H9 (cell line): ENCODE data around the gene LGR5. TPM values are rescaled to one million over a fixed set of nuclear protein-coding genes. Genes with fewer than 3 reads are reported as not detected.

Experiments
- DNase-seq: peaks from one replicate; pipeline ENCODE4 v3.0.0-alpha.2; 2017
- H2AFZ ChIP-seq: one replicate; pipeline ENCODE4 v1.6.1; 2013; ENCODE audit warnings: mild to moderate bottlenecking, low read length, control low read depth, moderate library complexity
- H2AK5ac ChIP-seq: 2 replicates; pipeline ENCODE4 v1.6.1; 2013; ENCODE audit warnings: low read length, control low read depth, mixed read lengths; ENCODE audit not compliant: insufficient read length
- H2BK120ac ChIP-seq: one replicate; pipeline ENCODE4 v1.6.1; 2013; ENCODE audit warnings: low read depth, mild to moderate bottlenecking, low read length, control low read depth, inconsistent platforms; ENCODE audit not compliant: poor library complexity, severe bottlenecking
- H2BK12ac ChIP-seq: 2 replicates; pipeline ENCODE4 v1.6.1; 2013; ENCODE audit warnings: low read length, control low read depth, mixed read lengths, low read depth; ENCODE audit not compliant: insufficient read length
- H2BK15ac ChIP-seq: 2 replicates; pipeline ENCODE4 v1.6.1; 2013; ENCODE audit warnings: low read depth, low read length, control low read depth
- H2BK20ac ChIP-seq: one replicate; pipeline ENCODE4 v1.6.1; 2013; ENCODE audit warnings: low read depth, mild to moderate bottlenecking, low read length, control low read depth, inconsistent platforms; ENCODE audit not compliant: poor library complexity, severe bottlenecking
- H2BK5ac ChIP-seq: 2 replicates; pipeline ENCODE4 v1.6.1; 2013; ENCODE audit warnings: low read length, control low read depth, mixed read lengths; ENCODE audit not compliant: insufficient read length
- H3K14ac ChIP-seq: 2 replicates; pipeline ENCODE4 v1.6.1; 2013; ENCODE audit warnings: low read length, control low read depth; ENCODE audit not compliant: insufficient read depth
- H3K18ac ChIP-seq: 2 replicates; pipeline ENCODE4 v1.6.1; 2013; ENCODE audit warnings: low read depth, mild to moderate bottlenecking, mixed read lengths, low read length, control low read depth; ENCODE audit not compliant: insufficient read length
- H3K23ac ChIP-seq: 2 replicates; pipeline ENCODE4 v1.6.1; 2013; ENCODE audit warnings: low read length, control low read depth, mixed read lengths, low read depth; ENCODE audit not compliant: insufficient read length
- H3K23me2 ChIP-seq: 2 replicates; pipeline ENCODE4 v1.6.1; 2013; ENCODE audit warnings: low read depth, mild to moderate bottlenecking, mixed read lengths, low read length, control low read depth; ENCODE audit not compliant: insufficient read length, poor library complexity, severe bottlenecking
- H3K27ac ChIP-seq: 2 replicates; pipeline ENCODE4 v1.5.1; 2013; ENCODE audit warnings: low read length, control low read depth, mixed read lengths, low read depth; ENCODE audit not compliant: insufficient read length
- H3K27me3 ChIP-seq: 2 replicates; pipeline ENCODE4 v1.6.1; 2013; ENCODE audit warnings: low read length, control low read depth, inconsistent platforms; ENCODE audit not compliant: insufficient read depth
- H3K4ac ChIP-seq: 2 replicates; pipeline ENCODE4 v1.6.1; 2013; ENCODE audit warnings: low read depth, mild to moderate bottlenecking, control low read depth, inconsistent platforms, low read length, moderate library complexity
- H3K4me1 ChIP-seq: 2 replicates; pipeline ENCODE4 v1.6.1; 2013; ENCODE audit warnings: low read length, control low read depth, inconsistent platforms; ENCODE audit not compliant: insufficient read depth
- H3K4me2 ChIP-seq: 2 replicates; pipeline ENCODE4 v1.6.1; 2013; ENCODE audit warnings: low read length, control low read depth, mixed read lengths; ENCODE audit not compliant: insufficient read length, insufficient read depth
- H3K56ac ChIP-seq: 2 replicates; pipeline ENCODE4 v1.6.1; 2013; ENCODE audit warnings: low read depth, mild to moderate bottlenecking, mixed read lengths, low read length, control low read depth; ENCODE audit not compliant: insufficient read length
- H3K79me1 ChIP-seq: 2 replicates; pipeline ENCODE4 v1.6.1; 2013; ENCODE audit warnings: low read depth, mild to moderate bottlenecking, moderate library complexity, low read length, control low read depth, inconsistent platforms; ENCODE audit not compliant: insufficient read depth, poor library complexity, severe bottlenecking
- H3K79me2 ChIP-seq: 2 replicates; pipeline ENCODE4 v1.6.1; 2013; ENCODE audit warnings: low read length, control low read depth, inconsistent platforms; ENCODE audit not compliant: insufficient read depth
- H3K9ac ChIP-seq: 2 replicates; pipeline ENCODE4 v1.6.1; 2013; ENCODE audit warnings: low read length, control low read depth, mixed read lengths; ENCODE audit not compliant: insufficient read length; ENCODE audit errors: extremely low read depth
- H3K9me3 ChIP-seq: one replicate; pipeline ENCODE4 v1.6.1; 2013; ENCODE audit warnings: low read depth, low read length, inconsistent platforms; ENCODE audit not compliant: control insufficient read depth
- H3T11ph ChIP-seq: one replicate; pipeline ENCODE4 v1.6.1; 2013; ENCODE audit warnings: mild to moderate bottlenecking, low read length, control low read depth, inconsistent platforms
- H4K20me1 ChIP-seq: one replicate; pipeline ENCODE4 v1.6.1; 2013; ENCODE audit not compliant: control insufficient read depth, insufficient read length, insufficient read depth
- H4K5ac ChIP-seq: 2 replicates; pipeline ENCODE4 v1.6.1; 2013; ENCODE audit warnings: low read depth, mild to moderate bottlenecking, mixed read lengths, low read length, control low read depth; ENCODE audit not compliant: insufficient read length
- H4K8ac ChIP-seq: replicated peaks from 2 replicates; pipeline ENCODE4 v1.6.1; 2013; ENCODE audit warnings: low read length, control low read depth, mixed read lengths, low read depth; ENCODE audit not compliant: insufficient read length
- H4K91ac ChIP-seq: 2 replicates; pipeline ENCODE4 v1.6.1; 2013; ENCODE audit warnings: low read depth, mild to moderate bottlenecking, moderate library complexity, mixed read lengths, low read length, control low read depth; ENCODE audit not compliant: insufficient read length
- H3K27ac Mint-ChIP-seq, 3 experiments: 2 replicates in 2 of 3; 3 replicates in 1 of 3; pipeline ENCODE4 v1.8.0; 2020 to 2021; ENCODE audit warnings: mixed read lengths in 3 of 3, mild to moderate bottlenecking in 1 of 3, moderate library complexity in 1 of 3
- H3K27me3 Mint-ChIP-seq: 2 replicates; pipeline ENCODE4 v1.8.0; 2021; ENCODE audit warnings: low read depth, mild to moderate bottlenecking, moderate library complexity, mixed read lengths
- H3K36me3 Mint-ChIP-seq, 3 experiments: 2 replicates in 2 of 3; 3 replicates in 1 of 3; pipeline ENCODE4 v1.8.0; 2020 to 2021; ENCODE audit warnings: low read depth in 3 of 3, mixed read lengths in 3 of 3; ENCODE audit not compliant: insufficient read depth in 1 of 3
- H3K4me1 Mint-ChIP-seq, 2 experiments: 2 replicates each; pipeline ENCODE4 v1.8.0; 2020; ENCODE audit warnings: mixed read lengths in 2 of 2
- H3K4me3 Mint-ChIP-seq, 2 experiments: 2 replicates in 1 of 2; 3 replicates in 1 of 2; pipeline ENCODE4 v1.8.0; 2020 to 2021; ENCODE audit warnings: mild to moderate bottlenecking in 2 of 2, mixed read lengths in 2 of 2, moderate library complexity in 1 of 2
- H3K9me3 Mint-ChIP-seq, 2 experiments: 2 replicates in 1 of 2; 3 replicates in 1 of 2; pipeline ENCODE4 v1.8.0; 2020; ENCODE audit warnings: mild to moderate bottlenecking in 2 of 2, mixed read lengths in 2 of 2, moderate library complexity in 1 of 2
- CTCF ChIP-seq: fragments of 200-600 bp; sonication (generic); conservative IDR thresholded peaks from 3 replicates; pipeline ENCODE4 v1.8.0; 2021; ENCODE audit warnings: antibody characterized with exemption, mild to moderate bottlenecking
- WGBS: extraction: QIAGEN DNeasy Blood & Tissue Kit; methylation state at CpG from one replicate; pipeline ENCODE4 v1.1.7; 2013; ENCODE audit warnings: missing lambda C conversion rate, low lambda C conversion rate, mixed read lengths; ENCODE audit not compliant: insufficient read length; ENCODE audit errors: extremely low coverage; 5-methylcytosine and 5-hydroxymethylcytosine counted together
- total RNA-seq: library from RNA; stranded (reverse); gene quantifications from 2 replicates; pipeline ENCODE4 v1.2.1, GENCODE V29; 2021

The LGR5 gene
- total RNA-seq, 1 experiment from 2014 or later, result 0.09 TPM

GRCh38 chr12:71477609-71478008, 38.0 kb downstream of the LGR5 start:
- Histone ChIP-seq H3K9me3 (no peaks in the 10 kb centered on the region), H3K4ac (no peak overlapping the region), H3K14ac (no peak overlapping the region), H2BK15ac (no peak overlapping the region), H3K4me1 (no peaks in the 10 kb centered on the region), H3T11ph (no peak overlapping the region), H2AFZ (no peak overlapping the region), H3K23me2 (no peaks in the 10 kb centered on the region), H4K8ac (no peak overlapping the region), H3K4me2 (no peak overlapping the region), H3K9ac (no peak overlapping the region), H2BK120ac (no peak overlapping the region), H3K79me1 (no peaks in the 10 kb centered on the region), H3K27ac (no peak overlapping the region), H3K18ac (no peak overlapping the region), H2BK5ac (no peak overlapping the region), H4K20me1 (no peaks in the 10 kb centered on the region), H3K79me2 (no peaks in the 10 kb centered on the region), H2AK5ac (no peak overlapping the region), H3K23ac (no peak overlapping the region), H2BK12ac (no peak overlapping the region), H2BK20ac (no peak overlapping the region), H4K5ac (no peak overlapping the region), H3K27me3 (no peaks in the 10 kb centered on the region), H3K56ac (no peak overlapping the region), H4K91ac (no peak overlapping the region)
- no CpG with 5 or more reads among the region's 2 CpGs for WGBS
- no peak for TF ChIP-seq CTCF
- Mint-ChIP-seq H3K4me1 (no peaks in the 10 kb centered on the region), H3K27me3 (no peaks in the 10 kb centered on the region), H3K36me3 (no peaks in the 10 kb centered on the region), H3K9me3 (no peaks in the 10 kb centered on the region; a peak in 1 of 5 replicates), H3K4me3 (no peak overlapping the region), H3K27ac (no peak overlapping the region)
- DNase-seq, result no peak
